HAP-1 (cell line): Measurements from ENCODE around the gene CCNQ.
A peak's percentile ranks its signal among the peaks of the same experiment; 100 is the strongest.

Source experiments
- DNase-seq, 2 experiments: peaks; one replicate each; pipeline ENCODE4 v3.0.0-alpha.2; 2016 to 2020; ENCODE audit warnings: low spot score in 2 of 2
- H3K27me3 ChIP-seq: fragments of 250-450 bp; sonication (Bioruptor Pico); 2 replicates; pipeline ENCODE4 v1.5.1; 2020; ENCODE audit warnings: low read depth, mild to moderate bottlenecking, moderate library complexity
- H3K36me3 ChIP-seq: fragments of 250-450 bp; sonication (Bioruptor Pico); replicated peaks from 2 replicates; pipeline ENCODE4 v1.5.1; 2020; ENCODE audit warnings: mild to moderate bottlenecking
- H3K4me1 ChIP-seq: fragments of 250-450 bp; sonication (Bioruptor Pico); 2 replicates; pipeline ENCODE4 v1.5.1; 2020; ENCODE audit warnings: mild to moderate bottlenecking
- H3K4me3 ChIP-seq: fragments of 250-450 bp; sonication (Bioruptor Pico); 2 replicates; pipeline ENCODE4 v1.5.1; 2020; ENCODE audit warnings: mild to moderate bottlenecking, moderate library complexity
- H3K9me3 ChIP-seq: fragments of 250-450 bp; sonication (Bioruptor Pico); 2 replicates; pipeline ENCODE4 v1.5.1; 2020; ENCODE audit warnings: mild to moderate bottlenecking, moderate library complexity
- in situ Hi-C: fragments of 300-500 bp; cut with MboI; formaldehyde crosslinking; loops from 3 replicates; pipeline ENCODE4 v1.14.3; 2020; ENCODE audit warnings: low sequenced_read_pairs, inconsistent platforms, mixed read lengths

Gene CCNQ

DNA sequence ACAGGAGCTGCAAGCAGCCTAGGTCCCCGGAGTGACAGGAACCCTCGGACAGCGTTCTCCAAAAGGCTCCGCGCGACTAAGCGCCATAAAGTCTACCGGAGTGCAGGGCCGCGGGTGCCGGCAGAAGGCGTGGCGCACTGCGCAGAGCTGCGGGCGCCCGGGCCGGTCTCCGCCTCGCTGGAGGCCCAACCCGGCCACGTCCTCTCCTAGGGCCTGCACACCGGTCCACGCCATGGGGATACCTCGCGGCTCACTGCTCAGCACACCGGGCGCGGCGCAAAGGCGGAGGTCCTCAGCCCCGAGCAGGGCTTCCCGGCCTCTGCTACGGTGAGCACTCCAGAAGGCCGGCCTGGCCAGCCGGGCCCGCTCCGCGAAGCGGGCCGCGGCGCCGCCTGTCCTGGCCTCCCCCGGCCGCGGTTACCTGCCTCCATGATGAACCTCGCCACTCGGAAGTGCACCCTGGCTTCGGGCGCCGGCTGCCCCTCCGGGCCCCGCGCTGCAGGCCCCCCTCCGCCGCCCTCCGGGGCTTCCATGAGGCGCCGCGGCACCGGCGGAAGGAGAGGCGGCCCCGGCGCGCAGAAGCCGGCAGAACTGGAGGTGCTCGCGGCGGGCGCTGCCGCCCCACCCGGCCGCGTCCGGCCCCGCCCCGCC is at the start of gene CCNQ:
TSS of gene CCNQ (minus strand) at position 599 of the 651 bp plus-strand sequence. CDS start at position 533, 66 bp downstream.
- Histone ChIP-seq H3K4me3 (peak within 1 kb of the TSS; percentile 78), H3K4me1 (peaks cover 15% of the 10 kb centered on the region), H3K36me3 (peaks cover 38% of the 10 kb centered on the region), H3K27me3 (no peaks in the 10 kb centered on the region), H3K9me3 (peaks cover 6% of the 10 kb centered on the region; the same call in 1 of the 2 replicates)
- in situ Hi-C loops: no loop called here
- DNase-seq: peak; percentile 31 to 47

DNA sequence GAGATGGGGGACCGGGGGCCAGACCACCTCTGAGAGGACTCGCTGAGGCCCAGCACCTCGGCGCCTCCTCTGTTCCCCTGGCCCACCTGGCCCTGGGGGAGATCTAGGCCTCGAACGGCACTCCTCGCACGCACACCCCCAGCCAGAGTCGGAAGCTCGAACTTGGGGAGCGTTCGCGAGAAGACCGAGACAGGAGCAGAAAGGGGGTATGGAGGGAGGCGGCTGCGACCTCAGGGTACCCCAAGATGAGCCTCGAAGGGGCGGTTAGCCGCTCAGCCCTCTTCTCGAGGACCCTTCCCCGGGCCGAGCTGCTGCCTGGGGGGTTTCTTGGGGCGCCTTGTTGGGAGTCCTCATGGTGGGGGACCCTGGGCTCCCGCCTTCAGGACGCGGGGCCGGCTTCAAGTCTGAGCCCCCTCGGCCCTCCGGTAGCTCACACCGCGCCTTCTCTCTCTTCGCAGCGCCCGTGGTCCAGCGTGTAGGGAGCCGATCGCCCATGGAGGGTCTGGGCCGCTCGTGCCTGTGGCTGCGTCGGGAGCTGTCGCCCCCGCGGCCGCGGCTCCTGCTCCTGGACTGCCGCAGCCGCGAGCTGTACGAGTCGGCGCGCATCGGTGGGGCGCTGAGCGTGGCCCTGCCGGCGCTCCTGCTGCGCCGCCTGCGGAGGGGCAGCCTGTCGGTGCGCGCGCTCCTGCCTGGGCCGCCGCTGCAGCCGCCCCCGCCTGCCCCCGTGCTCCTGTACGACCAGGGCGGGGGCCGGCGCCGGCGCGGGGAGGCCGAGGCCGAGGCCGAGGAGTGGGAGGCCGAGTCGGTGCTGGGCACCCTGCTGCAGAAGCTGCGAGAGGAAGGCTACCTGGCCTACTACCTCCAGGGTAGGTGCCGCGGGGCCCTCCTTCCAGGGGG is 48.8 kb upstream of the CCNQ start:
- peak overlapping the region; percentile 54 for H3K4me3 ChIP-seq
- peaks cover 28% of the 10 kb centered on the region for H3K36me3 ChIP-seq
- in situ Hi-C loops: no loop called here
- peak in 1 of 2 experiments; percentile 49 for DNase-seq
- H3K27me3 ChIP-seq: no peaks in the 10 kb centered on the region
- no peaks in the 10 kb centered on the region for H3K9me3 ChIP-seq
- peaks cover 30% of the 10 kb centered on the region for H3K4me1 ChIP-seq

DNA sequence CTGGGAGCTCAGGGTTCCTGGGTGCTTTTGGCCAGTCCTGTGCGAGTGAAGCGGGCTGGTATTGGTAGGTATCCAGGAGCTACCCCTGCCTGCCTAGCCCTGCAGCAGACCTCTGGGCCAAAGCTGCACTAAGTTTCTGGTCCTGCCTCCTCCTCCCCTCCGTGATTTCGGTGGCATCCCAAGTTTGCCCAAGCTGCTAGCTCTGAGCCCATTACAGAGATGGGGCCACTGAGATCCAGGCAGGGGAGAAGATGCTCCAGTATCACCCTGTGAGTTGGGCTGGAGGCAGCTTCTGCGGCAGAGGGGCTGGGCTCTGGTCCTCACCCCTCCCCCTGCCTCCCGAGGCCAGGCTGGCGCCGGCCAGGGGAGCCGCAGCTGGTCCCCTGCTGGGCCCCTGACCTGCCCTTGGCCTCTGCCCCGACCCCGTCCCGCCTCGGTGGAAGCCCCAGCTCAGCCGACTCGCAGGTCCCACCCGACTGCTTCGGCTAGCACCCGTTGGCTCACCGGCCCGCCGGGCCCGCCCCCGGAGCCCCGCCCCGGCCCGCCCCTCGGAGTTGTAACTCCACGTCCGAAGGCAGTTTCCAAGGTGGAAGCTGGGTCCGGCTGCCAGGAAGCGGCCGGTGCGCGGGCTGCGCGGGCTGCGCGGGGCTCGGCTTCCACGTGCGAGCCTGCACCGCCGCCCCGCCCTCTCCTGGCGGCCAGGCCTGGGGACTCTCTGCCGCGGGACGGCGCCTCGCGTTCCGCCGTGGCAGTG is 47.9 kb upstream of the CCNQ start, which contains the start of gene DUSP9:
TSS of gene DUSP9 (plus strand) at position 584 of the 754 bp plus-strand sequence. CDS start 751 bp downstream, outside the sequence.
- Histone ChIP-seq H3K9me3 (no peaks in the 10 kb centered on the region), H3K4me3 (peak within 1 kb of the TSS; percentile 54)

DNA sequence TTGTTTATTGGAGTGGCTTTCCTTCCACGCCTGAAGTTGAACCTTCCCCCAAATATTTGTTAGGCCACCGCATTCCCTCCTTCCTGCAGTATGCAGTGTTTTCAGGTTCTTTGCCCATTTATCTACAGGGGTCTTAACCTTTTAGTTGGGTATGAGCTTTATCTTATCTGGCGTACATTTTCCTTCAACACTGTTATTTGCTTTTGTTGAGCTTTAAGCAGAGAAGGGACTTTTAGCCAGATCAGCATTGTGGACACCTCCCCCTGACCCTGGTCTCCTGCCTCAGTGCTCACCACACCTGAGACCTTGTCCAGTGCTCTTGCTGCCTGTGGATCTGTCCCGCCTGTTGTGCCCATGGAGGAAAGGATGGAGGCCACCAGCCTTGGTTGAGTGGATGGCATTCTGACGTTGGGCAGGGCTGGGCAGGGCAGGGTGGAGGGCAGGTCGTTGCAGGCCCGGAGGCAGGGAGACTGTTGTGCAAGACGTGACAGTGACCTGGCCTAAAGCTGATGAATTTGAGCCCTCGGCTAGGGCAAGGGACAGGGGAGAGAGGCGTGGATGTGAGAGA is 47.1 kb upstream of the CCNQ start:
- no peak for DNase-seq
- Histone ChIP-seq H3K36me3 (peaks cover 22% of the 10 kb centered on the region), H3K4me1 (peaks cover 35% of the 10 kb centered on the region), H3K27me3 (no peaks in the 10 kb centered on the region), H3K9me3 (no peaks in the 10 kb centered on the region), H3K4me3 (no peak overlapping the region)
- in situ Hi-C loops: no loop called here

More for the DNA sequence above, 47.9 kb upstream of the CCNQ start, which contains the start of gene DUSP9:
- H3K4me1 ChIP-seq: peaks cover 32% of the 10 kb centered on the region
- H3K36me3 ChIP-seq: peaks cover 28% of the 10 kb centered on the region
- no peaks in the 10 kb centered on the region for H3K27me3 ChIP-seq
- DNase-seq: peak; percentile 79 to 87
- in situ Hi-C loops: no loop called here

DNA sequence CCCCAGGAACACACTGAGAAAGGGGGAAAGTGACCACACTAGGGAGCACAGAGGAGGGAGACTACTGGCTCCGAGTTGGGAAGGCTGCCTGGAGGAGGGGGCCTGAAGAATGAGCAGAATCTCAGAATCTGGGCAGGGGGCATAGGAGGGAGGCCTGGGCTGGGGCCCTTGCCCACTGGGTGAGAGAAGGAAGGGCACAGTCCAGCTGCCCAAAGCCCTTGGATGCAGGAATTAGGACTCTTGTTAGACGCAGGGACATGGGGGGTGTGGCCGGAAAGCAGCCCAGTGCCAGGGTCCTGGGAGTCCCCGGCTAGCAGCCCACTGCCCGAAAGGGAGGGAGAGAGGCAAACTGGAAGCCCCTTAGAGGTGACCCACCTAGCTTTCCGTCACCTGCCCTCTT is 46.2 kb upstream of the CCNQ start:
- no peaks in the 10 kb centered on the region for H3K27me3 ChIP-seq

DNA sequence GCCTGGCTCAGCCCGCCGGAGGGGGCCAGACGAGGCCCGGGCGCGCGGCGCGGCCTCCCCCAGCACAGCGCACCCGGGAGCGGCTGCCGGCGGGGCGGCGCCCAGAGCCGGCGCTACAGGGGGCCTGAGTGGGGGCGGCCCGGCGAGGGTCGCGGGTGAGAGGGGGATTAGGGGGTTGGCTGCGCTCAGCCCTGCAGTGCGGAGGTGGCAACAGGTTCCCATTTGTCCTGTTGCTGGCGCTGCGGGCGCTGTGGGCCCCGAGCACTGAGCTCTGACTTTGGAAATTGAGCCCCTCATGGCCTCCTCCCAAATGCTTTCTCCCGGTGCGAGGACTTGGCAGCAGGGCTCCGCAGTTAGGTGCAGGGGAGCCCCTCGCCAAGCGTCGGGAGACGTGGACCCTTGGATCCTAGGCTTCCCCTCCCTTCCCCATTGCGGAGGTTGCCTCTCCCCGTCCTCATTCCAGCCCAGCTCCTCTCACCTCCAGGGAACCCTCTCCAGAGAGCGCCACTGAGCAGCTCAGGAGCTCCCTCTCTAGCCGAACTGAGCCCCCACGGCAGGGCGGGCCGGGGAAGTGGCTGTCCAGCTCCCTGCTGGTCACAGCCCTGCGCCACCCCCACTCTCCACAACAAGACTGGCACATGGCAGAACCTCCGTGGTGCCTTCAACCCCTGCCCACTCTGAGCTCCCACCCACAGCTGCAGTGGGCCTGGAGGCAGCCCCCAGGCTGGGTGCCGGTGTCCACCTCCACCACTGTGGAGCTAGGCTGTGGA is 45.6 kb upstream of the CCNQ start:
- peaks cover 33% of the 10 kb centered on the region for H3K4me1 ChIP-seq
- H3K36me3 ChIP-seq: peaks cover 13% of the 10 kb centered on the region
- H3K9me3 ChIP-seq: no peaks in the 10 kb centered on the region
- peak overlapping the region; percentile 27 for H3K4me3 ChIP-seq
- H3K27me3 ChIP-seq: no peaks in the 10 kb centered on the region
- DNase-seq: peak in 1 of 2 experiments; percentile 73
- in situ Hi-C loops: no loop called here

More for the DNA sequence above, 46.2 kb upstream of the CCNQ start:
- peaks cover 19% of the 10 kb centered on the region for H3K36me3 ChIP-seq
- H3K4me3 ChIP-seq: no peak overlapping the region
- peaks cover 35% of the 10 kb centered on the region for H3K4me1 ChIP-seq
- DNase-seq: no peak
- H3K9me3 ChIP-seq: no peaks in the 10 kb centered on the region
- in situ Hi-C loops: no loop called here

GRCh38 chrX:153643431-153644351 is 44.8 kb upstream of the CCNQ start:
- in situ Hi-C loops: no loop called here
- Histone ChIP-seq H3K9me3 (no peaks in the 10 kb centered on the region), H3K36me3 (peaks cover 5% of the 10 kb centered on the region), H3K4me1 (peaks cover 26% of the 10 kb centered on the region), H3K27me3 (no peaks in the 10 kb centered on the region), H3K4me3 (peak overlapping the region; percentile 40)
- peak in 1 of 2 experiments; percentile 69 for DNase-seq

DNA sequence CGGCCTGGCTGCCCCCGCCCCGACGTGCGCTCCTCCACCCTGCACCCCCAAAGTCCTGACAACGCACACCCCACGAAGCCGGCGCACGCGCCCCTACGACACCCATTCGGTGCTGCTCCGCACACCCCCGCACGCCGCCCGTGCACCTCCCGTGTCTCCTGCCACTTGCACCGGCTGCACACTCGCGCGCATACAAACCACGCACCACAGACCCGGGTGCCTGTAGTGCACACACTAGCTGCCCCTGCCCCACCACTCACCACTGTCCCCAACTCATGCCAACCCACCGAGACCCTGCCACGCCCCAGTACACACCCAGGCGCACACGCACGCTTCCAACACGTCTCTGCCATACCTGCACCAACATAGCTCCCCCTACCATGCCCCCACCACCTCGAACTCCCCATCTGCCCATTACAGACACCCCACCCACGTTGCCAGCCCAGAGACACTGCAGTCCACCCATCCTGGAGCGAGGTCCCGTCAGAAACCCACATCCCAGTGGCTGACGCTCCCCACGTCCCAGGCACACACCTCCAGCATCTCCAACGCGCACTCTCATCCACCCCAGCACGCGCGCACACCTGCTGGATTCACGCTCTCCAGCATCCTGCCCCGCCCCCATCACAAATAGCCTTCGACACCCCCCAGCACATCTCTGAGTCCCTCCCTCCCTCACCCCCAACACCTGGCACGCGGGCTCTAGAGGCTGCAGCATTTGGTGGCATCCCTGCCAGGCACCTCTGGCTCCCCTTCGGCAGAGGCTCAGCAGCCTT is 43.9 kb upstream of the CCNQ start:
- peak in 1 of 2 experiments; percentile 41 for DNase-seq
- Histone ChIP-seq H3K4me3 (peak overlapping the region; percentile 40), H3K36me3 (no peaks in the 10 kb centered on the region), H3K27me3 (no peaks in the 10 kb centered on the region), H3K9me3 (no peaks in the 10 kb centered on the region), H3K4me1 (peaks cover 22% of the 10 kb centered on the region)
- in situ Hi-C loops: no loop called here

GRCh38 chrX:153642051-153642654 is 43.2 kb upstream of the CCNQ start:
- no peaks in the 10 kb centered on the region for H3K27me3 ChIP-seq
- peaks cover 22% of the 10 kb centered on the region for H3K4me1 ChIP-seq
- peak overlapping the region; percentile 40 for H3K4me3 ChIP-seq
- in situ Hi-C loops: no loop called here
- peak; percentile 62 to 85 for DNase-seq
- H3K36me3 ChIP-seq: no peaks in the 10 kb centered on the region
- H3K9me3 ChIP-seq: no peaks in the 10 kb centered on the region

DNA sequence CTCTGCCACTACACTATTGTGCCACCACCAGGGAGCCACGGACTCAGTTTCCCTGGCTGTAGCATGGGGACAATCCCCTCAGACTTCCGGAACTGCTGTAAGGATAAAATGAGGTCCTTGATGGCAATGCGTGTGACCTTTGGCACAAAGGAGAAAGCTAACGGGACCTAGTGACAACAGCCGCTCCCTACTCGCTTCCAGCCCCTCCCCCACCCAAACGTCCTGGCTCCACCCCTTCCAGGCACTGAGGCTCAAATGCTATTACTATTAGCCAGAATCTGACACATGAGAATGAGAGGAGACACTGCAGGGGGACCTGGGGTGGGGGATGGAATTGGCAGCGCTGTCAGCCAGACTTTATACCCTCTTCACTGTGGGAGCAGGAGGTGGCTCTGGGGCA is 42.7 kb upstream of the CCNQ start:
- in situ Hi-C loops: no loop called here
- DNase-seq: peak; percentile 55 to 76
- peak overlapping the region; percentile 40 for H3K4me3 ChIP-seq
- H3K36me3 ChIP-seq: no peaks in the 10 kb centered on the region
- no peaks in the 10 kb centered on the region for H3K27me3 ChIP-seq
- H3K9me3 ChIP-seq: no peaks in the 10 kb centered on the region
- peaks cover 20% of the 10 kb centered on the region for H3K4me1 ChIP-seq
